Activated CD8-positive, alpha-beta T cell treated with anti-CD3 and anti-CD28 coated beads for 36 hours (primary cell): ENCODE data around the gene CCT8. TPM values are rescaled to one million over a fixed set of nuclear protein-coding genes. Genes with fewer than 3 reads are reported as not detected.

ENCODE experiments used
- ATAC-seq: fragments of 200-7000 bp; cut with Tn5 transposase; one replicate; pipeline ENCODE4 v1.10.0; 2021; ENCODE audit warnings: mild to moderate bottlenecking, moderate library complexity
- CTCF ChIA-PET: fragments of 350-600 bp; sonication (Branson Sonifier 250); formaldehyde crosslinking; loops from one replicate; lab custom pipeline; 2021; ENCODE audit warnings: antibody characterized with exemption; lab: Charles Lee
- POLR2A ChIA-PET: fragments of 350-600 bp; sonication (Branson Sonifier 250); formaldehyde crosslinking; loops from one replicate; lab custom pipeline; 2021; ENCODE audit warnings: antibody characterized with exemption; lab: Charles Lee
- DNase-seq: peaks from one replicate; pipeline ENCODE4 v3.0.0-alpha.2; 2020
- H3K27ac Mint-ChIP-seq: one replicate; pipeline ENCODE4 v1.8.0; 2021; ENCODE audit warnings: mild to moderate bottlenecking, mixed read lengths
- H3K27me3 Mint-ChIP-seq: one replicate; pipeline ENCODE4 v1.8.0; 2021; ENCODE audit warnings: mixed read lengths
- H3K36me3 Mint-ChIP-seq: one replicate; pipeline ENCODE4 v1.8.0; 2021; ENCODE audit warnings: low read depth, mixed read lengths
- H3K4me1 Mint-ChIP-seq: one replicate; pipeline ENCODE4 v1.8.0; 2021; ENCODE audit warnings: low read depth, mixed read lengths
- H3K4me3 Mint-ChIP-seq: one replicate; pipeline ENCODE4 v1.8.0; 2021; ENCODE audit warnings: mild to moderate bottlenecking, moderate library complexity, mixed read lengths
- H3K9me3 Mint-ChIP-seq: one replicate; pipeline ENCODE4 v1.8.0; 2021; ENCODE audit warnings: mixed read lengths
- intact Hi-C: fragments of 100-400 bp; cut with micrococcal nuclease; formaldehyde crosslinking; loops from one replicate; pipeline ENCODE4 v1.10.0; 2022
- total RNA-seq, 2 experiments: library from RNA; stranded (reverse); gene quantifications; one replicate each; pipeline ENCODE4 v1.2.3, GENCODE V29; 2021
- TF ChIP-seq, protein P1 (sequence below): fragments of 200-600 bp; IDR thresholded peaks from one replicate; pipeline ENCODE4 v1.8.0; 2022; ENCODE audit warnings: antibody characterized with exemption, mild to moderate bottlenecking

The CCT8 gene
- total RNA-seq, 2 experiments from 2014 or later: 474 to 489 TPM

DNA sequence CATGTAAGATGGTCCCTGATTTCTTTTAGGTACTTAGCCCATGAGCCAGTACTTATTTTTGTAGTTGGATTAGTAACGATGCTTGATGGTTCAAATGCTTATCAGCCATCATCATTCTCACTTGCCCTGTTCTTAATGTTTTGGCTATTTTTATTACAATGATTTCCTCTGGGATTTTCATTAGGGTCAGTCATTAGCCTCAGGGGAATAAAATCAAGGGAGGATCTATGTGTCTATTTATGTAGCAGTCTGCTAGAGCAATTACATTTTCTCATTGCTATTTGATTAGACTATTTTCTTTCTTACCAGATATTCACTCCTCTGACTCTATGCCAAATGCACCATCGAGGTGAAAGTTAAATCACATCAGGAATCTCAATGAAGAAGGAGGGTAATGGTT is 10.9 kb upstream of the CCT8 start:
- intact Hi-C loops: no loop called here

DNA sequence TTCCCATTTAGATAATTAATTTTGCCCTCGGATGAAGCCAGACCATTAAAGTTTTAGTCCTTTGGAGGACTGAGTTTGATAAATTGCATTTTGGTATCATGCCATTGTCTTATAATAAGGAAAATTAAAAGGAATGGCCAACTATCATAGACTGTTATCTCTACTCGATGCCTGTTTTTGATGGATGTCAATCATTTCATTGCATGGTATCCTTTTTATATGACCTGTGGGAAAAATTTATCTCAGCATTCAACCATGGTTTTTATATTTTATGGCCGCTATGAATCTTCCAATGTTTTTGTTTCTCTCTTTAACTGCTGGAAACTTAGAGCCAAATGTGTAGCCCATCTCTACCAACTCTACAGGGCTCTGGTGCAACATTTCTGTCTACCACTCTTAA is 9.9 kb upstream of the CCT8 start:
- POLR2A ChIA-PET: no interaction called here
- intact Hi-C loops: no loop called here
- CTCF ChIA-PET: interaction anchor here (0.7 to 1.7 kb wide), 2 partner anchors 151 to 293 kb away, joined by 3 to 11 read pairs; no protein-coding TSS in a partner anchor
- no peak for DNase-seq
- Mint-ChIP-seq H3K27ac (no peak overlapping the region), H3K9me3 (peaks cover 5% of the 10 kb centered on the region), H3K36me3 (peaks cover 7% of the 10 kb centered on the region), H3K27me3 (no peaks in the 10 kb centered on the region), H3K4me3 (no peak overlapping the region), H3K4me1 (peaks cover 29% of the 10 kb centered on the region)
- no peak for ATAC-seq
- TF ChIP-seq, protein P1, sequence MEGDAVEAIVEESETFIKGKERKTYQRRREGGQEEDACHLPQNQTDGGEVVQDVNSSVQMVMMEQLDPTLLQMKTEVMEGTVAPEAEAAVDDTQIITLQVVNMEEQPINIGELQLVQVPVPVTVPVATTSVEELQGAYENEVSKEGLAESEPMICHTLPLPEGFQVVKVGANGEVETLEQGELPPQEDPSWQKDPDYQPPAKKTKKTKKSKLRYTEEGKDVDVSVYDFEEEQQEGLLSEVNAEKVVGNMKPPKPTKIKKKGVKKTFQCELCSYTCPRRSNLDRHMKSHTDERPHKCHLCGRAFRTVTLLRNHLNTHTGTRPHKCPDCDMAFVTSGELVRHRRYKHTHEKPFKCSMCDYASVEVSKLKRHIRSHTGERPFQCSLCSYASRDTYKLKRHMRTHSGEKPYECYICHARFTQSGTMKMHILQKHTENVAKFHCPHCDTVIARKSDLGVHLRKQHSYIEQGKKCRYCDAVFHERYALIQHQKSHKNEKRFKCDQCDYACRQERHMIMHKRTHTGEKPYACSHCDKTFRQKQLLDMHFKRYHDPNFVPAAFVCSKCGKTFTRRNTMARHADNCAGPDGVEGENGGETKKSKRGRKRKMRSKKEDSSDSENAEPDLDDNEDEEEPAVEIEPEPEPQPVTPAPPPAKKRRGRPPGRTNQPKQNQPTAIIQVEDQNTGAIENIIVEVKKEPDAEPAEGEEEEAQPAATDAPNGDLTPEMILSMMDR: no peak

More for the DNA sequence above, 10.9 kb upstream of the CCT8 start:
- POLR2A ChIA-PET: no interaction called here
- no peak for DNase-seq
- TF ChIP-seq, protein P1: no peak
- Mint-ChIP-seq H3K9me3 (no peaks in the 10 kb centered on the region), H3K4me1 (peaks cover 18% of the 10 kb centered on the region), H3K4me3 (no peak overlapping the region), H3K27ac (no peak overlapping the region), H3K27me3 (no peaks in the 10 kb centered on the region), H3K36me3 (peaks cover 2% of the 10 kb centered on the region)
- CTCF ChIA-PET: interaction anchor here (5.1 kb wide), 1 partner anchor 287 kb away, joined by 30 read pairs; no protein-coding TSS in a partner anchor
- ATAC-seq: no peak

DNA sequence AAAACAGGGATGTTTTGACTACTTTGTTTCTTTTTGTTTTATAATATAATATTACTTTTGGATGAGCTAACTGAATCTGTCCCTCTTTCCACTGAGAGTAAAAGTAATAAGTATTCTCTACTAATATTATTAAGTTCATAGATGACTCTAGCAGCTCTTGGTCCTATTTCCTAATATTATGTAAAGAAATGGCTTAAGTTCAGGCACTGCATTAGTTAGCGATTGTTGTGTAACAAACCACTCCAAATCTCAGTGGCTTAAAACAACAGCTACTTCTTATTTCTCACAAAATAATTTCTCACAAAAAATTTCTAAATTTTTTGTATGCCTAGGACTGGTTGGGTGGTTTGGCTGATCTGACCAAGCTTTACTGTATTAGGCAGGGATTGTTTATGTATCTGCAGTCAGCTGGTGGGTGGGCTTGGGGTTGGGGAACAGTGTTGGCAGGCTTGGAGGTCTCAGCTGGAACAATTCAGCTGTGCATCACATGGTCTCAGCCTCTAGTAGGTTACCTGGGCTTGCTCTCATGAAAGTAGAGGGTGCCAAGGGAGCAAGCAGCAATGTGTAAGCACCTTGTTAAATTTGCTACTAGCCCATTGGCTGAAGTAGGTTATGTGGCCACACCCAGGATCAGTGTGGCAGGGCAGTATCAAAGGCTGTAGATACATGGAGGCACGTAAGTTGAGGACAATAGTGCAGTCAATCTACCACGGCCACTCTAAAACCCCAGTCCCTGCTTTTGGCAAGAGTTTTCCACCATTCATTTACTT is 8.8 kb upstream of the CCT8 start:
- TF ChIP-seq, protein P1: no peak
- Mint-ChIP-seq H3K4me1 (peaks cover 31% of the 10 kb centered on the region), H3K27me3 (no peaks in the 10 kb centered on the region), H3K36me3 (peaks cover 7% of the 10 kb centered on the region), H3K4me3 (no peak overlapping the region), H3K27ac (no peak overlapping the region), H3K9me3 (peaks cover 5% of the 10 kb centered on the region)
- CTCF ChIA-PET: interaction anchor here (0.7 to 1.7 kb wide), 3 partner anchors 152 to 294 kb away, joined by 3 to 11 read pairs (median 3); no protein-coding TSS in a partner anchor
- no peak for DNase-seq
- POLR2A ChIA-PET: interaction anchor here (1.5 kb wide), 1 partner anchor 216 kb away, joined by 3 read pairs; no protein-coding TSS in a partner anchor
- intact Hi-C loops: no loop called here
- no peak for ATAC-seq

DNA sequence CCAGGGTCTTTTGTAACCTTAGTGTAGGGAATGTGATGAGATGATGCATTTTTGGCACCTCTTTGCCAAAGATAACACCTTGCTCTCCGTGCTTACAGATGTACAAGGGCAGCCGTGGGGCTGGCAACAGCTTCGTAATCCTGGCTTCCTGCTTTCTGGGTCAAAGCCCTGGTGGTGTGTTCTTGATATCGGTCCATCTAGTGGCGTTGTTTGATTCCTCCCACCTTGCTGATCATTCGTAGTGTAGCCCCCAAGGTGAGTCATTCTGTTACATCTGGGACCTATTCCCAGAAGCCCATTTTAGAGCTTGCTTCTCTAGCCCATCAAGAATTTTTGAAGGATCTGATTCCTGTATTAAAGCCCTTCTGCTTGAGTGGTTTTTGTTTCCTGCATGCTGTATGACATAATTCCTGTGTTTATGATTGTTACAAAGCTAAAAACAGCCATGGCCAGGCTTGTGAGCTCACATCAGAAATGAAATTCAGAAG is 7.0 kb upstream of the CCT8 start:
- no peak for ATAC-seq
- peak; percentile 21 for DNase-seq
- intact Hi-C loops: no loop called here
- H3K4me1 Mint-ChIP-seq: peaks cover 44% of the 10 kb centered on the region
- no peaks in the 10 kb centered on the region for H3K27me3 Mint-ChIP-seq
- ChIA-PET POLR2A (interaction anchor here (1.1 to 1.9 kb wide), 3 partner anchors 25 to 220 kb away, joined by 3 to 8 read pairs (median 4); partner anchors contain the start of gene USP16), CTCF (interaction anchor here (1.0 kb wide), 1 partner anchor 31 kb away, joined by 3 read pairs; no protein-coding TSS in a partner anchor)
- H3K9me3 Mint-ChIP-seq: peaks cover 5% of the 10 kb centered on the region
- H3K36me3 Mint-ChIP-seq: peaks cover 7% of the 10 kb centered on the region
- peak overlapping the region; percentile 95 for H3K27ac Mint-ChIP-seq
- TF ChIP-seq, protein P1: no peak
- peak overlapping the region; percentile 48 for H3K4me3 Mint-ChIP-seq
